ENCODE results near the gene LAMP5.

LAMP5 gene

GRCh38 chr20:9555781-9556180 lies 41.4 kb downstream of the LAMP5 start:
- Histone ChIP-seq H2BK5ac (ENCODE audit: low read depth, low read length, poor library complexity) (no peak overlapping the region), H3K18ac (ENCODE audit: low read length) (no peak overlapping the region), H3K9me3 (ENCODE audit: insufficient read depth, low read depth, low read length) (no peaks in the 10 kb centered on the region), H3K4me2 (ENCODE audit: low read length) (no peak overlapping the region), H3K27me3 (ENCODE audit: insufficient read depth, low read length) (no peaks in the 10 kb centered on the region), H4K91ac (ENCODE audit: low read depth, low read length) (no peak overlapping the region), H3K14ac (ENCODE audit: low read length) (no peak overlapping the region), H4K8ac (ENCODE audit: low read depth, low read length) (no peak overlapping the region), H3K4ac (ENCODE audit: low read depth, low read length) (no peak overlapping the region), H3K27ac (ENCODE audit: low read depth, low read length) (no peak overlapping the region), H3K79me2 (ENCODE audit: control insufficient read depth, insufficient read depth, low read length, poor library complexity) (no peaks in the 10 kb centered on the region), H3K4me1 (ENCODE audit: control insufficient read depth in 1 of 2, insufficient read depth in 2 of 2, low read length in 2 of 2) (peaks cover 0 to 2% of the 10 kb centered on the region in 2 experiments), H3K4me3 (ENCODE audit: low read depth, low read length) (no peak overlapping the region), H2BK12ac (ENCODE audit: low read length) (no peak overlapping the region), H2AFZ (ENCODE audit: insufficient read depth, low read length, poor library complexity) (no peak overlapping the region), H3K36me3 (ENCODE audit: control insufficient read depth in 1 of 2, insufficient read depth in 2 of 2, low read length in 2 of 2) (no peaks in the 10 kb centered on the region), H2AK5ac (ENCODE audit: low read length) (no peak overlapping the region), H3K23ac (ENCODE audit: low read length) (no peak overlapping the region), H4K12ac (ENCODE audit: low read depth, low read length) (no peak overlapping the region), H2BK120ac (ENCODE audit: insufficient read depth, low read length, poor library complexity) (no peak overlapping the region), H3K79me1 (ENCODE audit: low read length) (no peaks in the 10 kb centered on the region), H3K9ac (ENCODE audit: low read length) (no peak overlapping the region)
- WGBS (ENCODE audit: extremely low coverage, insufficient coverage, insufficient read length) = no CpG with 5 or more reads among the region's 2 CpGs
- no peak for DNase-seq

- no peak overlapping the region for H2AFZ ChIP-seq (ENCODE audit: insufficient read depth, low read length, poor library complexity)
- H3K14ac ChIP-seq (ENCODE audit: low read length) = no peak overlapping the region
- no peak overlapping the region for H3K4me3 ChIP-seq (ENCODE audit: low read depth, low read length)
- no peak overlapping the region for H3K27ac ChIP-seq (ENCODE audit: low read depth, low read length)
- no peak overlapping the region for H4K12ac ChIP-seq (ENCODE audit: low read depth, low read length)
- H3K18ac ChIP-seq (ENCODE audit: low read length) = no peak overlapping the region
- no peak overlapping the region for H4K91ac ChIP-seq (ENCODE audit: low read depth, low read length)
- H3K79me1 ChIP-seq (ENCODE audit: low read length) = no peaks in the 10 kb centered on the region
- H3K36me3 ChIP-seq (ENCODE audit: control insufficient read depth in 1 of 2, insufficient read depth in 2 of 2, low read length in 2 of 2) = no peaks in the 10 kb centered on the region
- H4K8ac ChIP-seq (ENCODE audit: low read depth, low read length) = no peak overlapping the region
- no peak for DNase-seq
- no peak overlapping the region for H2AK5ac ChIP-seq (ENCODE audit: low read length)
- H2BK120ac ChIP-seq (ENCODE audit: insufficient read depth, low read length, poor library complexity) = no peak overlapping the region
- H3K4me1 ChIP-seq (ENCODE audit: control insufficient read depth in 1 of 2, insufficient read depth in 2 of 2, low read length in 2 of 2) = peaks cover 0 to 2% of the 10 kb centered on the region in 2 experiments
- H2BK5ac ChIP-seq (ENCODE audit: low read depth, low read length, poor library complexity) = no peak overlapping the region
- no peaks in the 10 kb centered on the region for H3K9me3 ChIP-seq (ENCODE audit: insufficient read depth, low read depth, low read length)
- no peaks in the 10 kb centered on the region for H3K27me3 ChIP-seq (ENCODE audit: insufficient read depth, low read length)
- H3K4ac ChIP-seq (ENCODE audit: low read depth, low read length) = no peak overlapping the region
- no peak overlapping the region for H3K4me2 ChIP-seq (ENCODE audit: low read length)
- no CpG with 5 or more reads among the region's 4 CpGs for WGBS (ENCODE audit: extremely low coverage, insufficient coverage, insufficient read length)
- H3K79me2 ChIP-seq (ENCODE audit: control insufficient read depth, insufficient read depth, low read length, poor library complexity) = no peaks in the 10 kb centered on the region
- H2BK12ac ChIP-seq (ENCODE audit: low read length) = no peak overlapping the region
- H3K23ac ChIP-seq (ENCODE audit: low read length) = no peak overlapping the region
- no peak overlapping the region for H3K9ac ChIP-seq (ENCODE audit: low read length)
Observed at GRCh38 chr20:9557411-9557810, 43.0 kb downstream of the LAMP5 start.

GRCh38 chr20:9565910-9566550 lies 51.6 kb downstream of the LAMP5 start:
- Histone ChIP-seq H3K27ac (ENCODE audit: low read depth, low read length) (no peak overlapping the region), H3K27me3 (ENCODE audit: insufficient read depth, low read length) (no peaks in the 10 kb centered on the region), H3K4ac (ENCODE audit: low read depth, low read length) (no peak overlapping the region), H2AFZ (ENCODE audit: insufficient read depth, low read length, poor library complexity) (no peak overlapping the region), H4K91ac (ENCODE audit: low read depth, low read length) (no peak overlapping the region), H2BK5ac (ENCODE audit: low read depth, low read length, poor library complexity) (no peak overlapping the region), H3K79me1 (ENCODE audit: low read length) (no peaks in the 10 kb centered on the region), H4K12ac (ENCODE audit: low read depth, low read length) (no peak overlapping the region), H2BK12ac (ENCODE audit: low read length) (no peak overlapping the region), H2BK120ac (ENCODE audit: insufficient read depth, low read length, poor library complexity) (no peak overlapping the region), H3K4me3 (ENCODE audit: low read depth, low read length) (no peak overlapping the region), H3K4me1 (ENCODE audit: control insufficient read depth in 1 of 2, insufficient read depth in 2 of 2, low read length in 2 of 2) (no peaks in the 10 kb centered on the region), H2AK5ac (ENCODE audit: low read length) (no peak overlapping the region), H3K18ac (ENCODE audit: low read length) (no peak overlapping the region), H3K36me3 (ENCODE audit: control insufficient read depth in 1 of 2, insufficient read depth in 2 of 2, low read length in 2 of 2) (no peaks in the 10 kb centered on the region), H3K9ac (ENCODE audit: low read length) (no peak overlapping the region), H4K8ac (ENCODE audit: low read depth, low read length) (no peak overlapping the region), H3K14ac (ENCODE audit: low read length) (no peak overlapping the region), H3K9me3 (ENCODE audit: insufficient read depth, low read depth, low read length) (no peaks in the 10 kb centered on the region), H3K79me2 (ENCODE audit: control insufficient read depth, insufficient read depth, low read length, poor library complexity) (no peaks in the 10 kb centered on the region), H3K23ac (ENCODE audit: low read length) (no peak overlapping the region), H3K4me2 (ENCODE audit: low read length) (no peak overlapping the region)
- DNase-seq = no peak
- no CpG with 5 or more reads among the region's 20 CpGs for WGBS (ENCODE audit: extremely low coverage, insufficient coverage, insufficient read length)

- Histone ChIP-seq H2BK120ac (ENCODE audit: insufficient read depth, low read length, poor library complexity) (no peak overlapping the region), H3K4me3 (ENCODE audit: low read depth, low read length) (no peak overlapping the region), H2BK5ac (ENCODE audit: low read depth, low read length, poor library complexity) (no peak overlapping the region), H2AFZ (ENCODE audit: insufficient read depth, low read length, poor library complexity) (no peak overlapping the region), H4K12ac (ENCODE audit: low read depth, low read length) (no peak overlapping the region), H3K4me1 (ENCODE audit: control insufficient read depth in 1 of 2, insufficient read depth in 2 of 2, low read length in 2 of 2) (no peaks in the 10 kb centered on the region), H4K8ac (ENCODE audit: low read depth, low read length) (no peak overlapping the region), H3K23ac (ENCODE audit: low read length) (no peak overlapping the region), H4K91ac (ENCODE audit: low read depth, low read length) (no peak overlapping the region), H3K9ac (ENCODE audit: low read length) (no peak overlapping the region), H3K79me2 (ENCODE audit: control insufficient read depth, insufficient read depth, low read length, poor library complexity) (no peaks in the 10 kb centered on the region), H3K4me2 (ENCODE audit: low read length) (no peak overlapping the region), H3K27ac (ENCODE audit: low read depth, low read length) (no peak overlapping the region), H3K4ac (ENCODE audit: low read depth, low read length) (no peak overlapping the region), H3K36me3 (ENCODE audit: control insufficient read depth in 1 of 2, insufficient read depth in 2 of 2, low read length in 2 of 2) (no peaks in the 10 kb centered on the region), H3K14ac (ENCODE audit: low read length) (no peak overlapping the region), H3K9me3 (ENCODE audit: insufficient read depth, low read depth, low read length) (no peaks in the 10 kb centered on the region), H2BK12ac (ENCODE audit: low read length) (no peak overlapping the region), H3K27me3 (ENCODE audit: insufficient read depth, low read length) (no peaks in the 10 kb centered on the region), H2AK5ac (ENCODE audit: low read length) (no peak overlapping the region), H3K18ac (ENCODE audit: low read length) (no peak overlapping the region), H3K79me1 (ENCODE audit: low read length) (no peaks in the 10 kb centered on the region)
- no CpG with 5 or more reads among the region's 1 CpG for WGBS (ENCODE audit: extremely low coverage, insufficient coverage, insufficient read length)
- peak in 1 of 2 donors; percentile 1 for DNase-seq
Observed at GRCh38 chr20:9566977-9567376, 52.6 kb downstream of the LAMP5 start.

Measured in trophoblast cell (in vitro differentiated cells and primary cell).